HepG2 (cell line): ENCODE measurements around the gene ABCB6. TPM values are rescaled to one million over a fixed set of nuclear protein-coding genes. Genes with fewer than 3 reads are reported as not detected.
A peak's percentile ranks its signal among the peaks of the same experiment; 100 is the strongest.

ENCODE experiments used
- BCLAF1 ChIP-seq: fragments of 450-650 bp; IDR thresholded peaks from 2 replicates; pipeline ENCODE4 v1.6.1; 2017; ENCODE audit warnings: mild to moderate bottlenecking
- BRF2 ChIP-seq: sonication (generic); formaldehyde crosslinking; IDR thresholded peaks from 2 replicates; pipeline ENCODE4 v1.8.1; 2022; ENCODE audit warnings: mild to moderate bottlenecking, missing genetic modification reagents
- FOXK2 ChIP-seq: fragments of 450-650 bp; IDR thresholded peaks from 2 replicates; pipeline ENCODE4 v1.6.1; 2016
- MTA1 ChIP-seq: sonication (generic); formaldehyde crosslinking; IDR thresholded peaks from 2 replicates; pipeline ENCODE4 v1.4.0; 2020; ENCODE audit warnings: missing genetic modification reagents, mild to moderate bottlenecking, borderline replicate concordance
- NCOA2 ChIP-seq: sonication (generic); formaldehyde crosslinking; IDR thresholded peaks from 2 replicates; pipeline ENCODE4 v1.8.0; 2022; ENCODE audit warnings: inconsistent platforms
- RBM22 ChIP-seq: fragments of 200-400 bp; formaldehyde crosslinking; optimal IDR thresholded peaks from 2 replicates; pipeline ENCODE3; 2017; ENCODE audit warnings: mild to moderate bottlenecking, low read length, moderate library complexity
- RFXANK ChIP-seq: IDR thresholded peaks from 2 replicates; pipeline ENCODE4 v1.6.1; 2016
- RFXAP ChIP-seq: sonication (generic); formaldehyde crosslinking; IDR thresholded peaks from 2 replicates; pipeline ENCODE4 v1.4.0; 2020; ENCODE audit warnings: missing genetic modification reagents, borderline replicate concordance
- SNAPC2 ChIP-seq: sonication (generic); formaldehyde crosslinking; IDR thresholded peaks from 2 replicates; pipeline ENCODE4 v1.8.1; 2022; ENCODE audit warnings: mild to moderate bottlenecking, missing genetic modification reagents
- SRSF1 ChIP-seq: fragments of 200-400 bp; formaldehyde crosslinking; optimal IDR thresholded peaks from 2 replicates; pipeline ENCODE3; 2017; ENCODE audit warnings: mild to moderate bottlenecking, low read depth, low read length, moderate library complexity
- THAP8 ChIP-seq: sonication (generic); formaldehyde crosslinking; IDR thresholded peaks from 2 replicates; pipeline ENCODE4 v1.5.1; 2020; ENCODE audit warnings: missing genetic modification reagents, mild to moderate bottlenecking, borderline replicate concordance
- ZNF513 ChIP-seq: sonication (generic); formaldehyde crosslinking; conservative IDR thresholded peaks from 2 replicates; pipeline ENCODE4 v1.5.0; 2020; ENCODE audit warnings: missing genetic modification reagents
- ZNF557 ChIP-seq: sonication (generic); formaldehyde crosslinking; IDR thresholded peaks from 2 replicates; pipeline ENCODE4 v1.4.0; 2020; ENCODE audit warnings: missing genetic modification reagents
- ZNF781 ChIP-seq: sonication (generic); formaldehyde crosslinking; IDR thresholded peaks from 2 replicates; pipeline ENCODE4 v1.5.1; 2020; ENCODE audit warnings: borderline replicate concordance, mild to moderate bottlenecking, missing genetic modification reagents; ENCODE audit errors: not compliant biosample characterization
- ZNF83 ChIP-seq: sonication (generic); formaldehyde crosslinking; IDR thresholded peaks from 2 replicates; pipeline ENCODE4 v1.4.0; 2020; ENCODE audit warnings: missing genetic modification reagents, mild to moderate bottlenecking, borderline replicate concordance
- polyA plus RNA-seq, 8 experiments: library from polyadenylated mRNA; depleted of rRNA in 3 of 8; stranded (reverse) in 7 of 8; unstranded in 1 of 8; fragments of >200 nt; fragmentation: Illumina TruSeq in 4 of 8; extraction: Trizol in 4 of 8; gene quantifications; 2 replicates each; pipeline versions ENCODE4 v1.2.1 to v1.2.3, GENCODE V29; 2011 to 2016; ENCODE audit warnings: low read depth in 4 of 8, missing spikeins in 1 of 8, mixed read lengths in 1 of 8; ENCODE audit not compliant: insufficient read depth in 1 of 8
- total RNA-seq, 5 experiments: library from RNA; depleted of rRNA; stranded (reverse); fragments of >200 nt; fragmentation: Illumina TruSeq; extraction: Trizol; gene quantifications; 2 replicates each; pipeline ENCODE4 v1.2.3, GENCODE V29; 2016; ENCODE audit warnings: low read depth in 1 of 5
- TF ChIP-seq, protein P1 (sequence below): sonication (generic); formaldehyde crosslinking; IDR thresholded peaks from 2 replicates; pipeline ENCODE4 v1.5.1; 2020; ENCODE audit warnings: missing genetic modification reagents, mild to moderate bottlenecking, borderline replicate concordance
- TF ChIP-seq, protein P2 (sequence below): sonication (generic); formaldehyde crosslinking; IDR thresholded peaks from 2 replicates; pipeline ENCODE4 v1.4.0; 2020; ENCODE audit warnings: mild to moderate bottlenecking, low read depth, missing genetic modification reagents

Gene ABCB6
- total and polyA plus RNA-seq, 2 of the 13 experiments (the other 11 are each of a cell fraction or from before 2014, with no cell fraction given), result 91.1 to 137 TPM

DNA sequence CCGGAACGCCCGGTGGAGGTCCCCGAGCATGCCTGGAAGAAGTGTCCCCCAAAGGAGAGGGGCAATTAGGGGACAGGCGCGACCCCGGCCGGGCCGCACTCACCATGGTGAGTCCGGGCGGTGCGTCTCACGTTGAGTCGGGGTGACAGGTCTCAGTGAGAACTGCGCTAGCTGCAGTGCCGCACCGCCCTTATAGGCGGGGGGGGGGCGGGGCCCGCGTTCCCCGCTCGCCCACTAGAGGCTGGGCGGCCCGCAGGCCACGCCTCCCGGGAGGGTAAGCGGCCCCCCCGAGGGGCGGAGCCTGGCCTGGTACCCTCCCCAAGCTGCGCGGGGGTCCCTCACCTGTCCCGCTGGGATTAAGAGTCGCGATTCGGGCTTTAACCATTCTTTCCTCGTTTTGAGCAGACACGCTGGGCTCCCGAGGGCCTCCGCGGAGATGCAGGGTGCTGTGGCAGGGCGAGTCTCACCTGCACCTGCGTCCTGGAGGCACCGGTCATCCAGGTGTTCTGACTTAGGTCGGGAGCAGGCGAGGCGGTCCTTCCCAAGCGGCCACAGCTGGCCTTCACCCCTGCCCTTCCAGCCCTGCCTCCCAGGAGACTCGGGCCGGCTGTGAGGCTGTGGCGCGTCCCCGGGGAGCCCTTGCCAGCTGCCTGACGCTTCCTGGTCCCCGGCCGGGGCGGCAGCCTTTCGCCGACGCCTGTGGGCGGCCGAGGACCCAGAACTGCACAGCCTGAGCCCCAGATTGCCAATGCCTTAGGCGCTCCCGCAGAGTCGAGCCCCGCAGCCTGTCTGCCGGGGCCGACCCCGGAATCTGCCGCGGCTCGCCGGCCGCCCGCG lies 35.2 kb upstream of the ABCB6 start, which contains the start of gene TUBA4A (continued):
- no peak for TF ChIP-seq BCLAF1
- TF ChIP-seq ZNF781 (CRISPR knock-in tag), result peak; percentile 49
- TF ChIP-seq RFXANK, result no peak
- peak; percentile 5; the same call in 1 of the 2 replicates for TF ChIP-seq NCOA2
- no peak for TF ChIP-seq FOXK2
- no peak for TF ChIP-seq ZNF513
- TF ChIP-seq, protein P1, sequence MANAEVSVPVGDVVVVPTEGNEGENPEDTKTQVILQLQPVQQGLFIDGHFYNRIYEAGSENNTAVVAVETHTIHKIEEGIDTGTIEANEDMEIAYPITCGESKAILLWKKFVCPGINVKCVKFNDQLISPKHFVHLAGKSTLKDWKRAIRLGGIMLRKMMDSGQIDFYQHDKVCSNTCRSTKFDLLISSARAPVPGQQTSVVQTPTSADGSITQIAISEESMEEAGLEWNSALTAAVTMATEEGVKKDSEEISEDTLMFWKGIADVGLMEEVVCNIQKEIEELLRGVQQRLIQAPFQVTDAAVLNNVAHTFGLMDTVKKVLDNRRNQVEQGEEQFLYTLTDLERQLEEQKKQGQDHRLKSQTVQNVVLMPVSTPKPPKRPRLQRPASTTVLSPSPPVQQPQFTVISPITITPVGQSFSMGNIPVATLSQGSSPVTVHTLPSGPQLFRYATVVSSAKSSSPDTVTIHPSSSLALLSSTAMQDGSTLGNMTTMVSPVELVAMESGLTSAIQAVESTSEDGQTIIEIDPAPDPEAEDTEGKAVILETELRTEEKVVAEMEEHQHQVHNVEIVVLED (CRISPR knock-in tag), result peak; percentile 64
- no peak for TF ChIP-seq THAP8 (CRISPR knock-in tag)
- no peak for TF ChIP-seq RBM22
- TF ChIP-seq MTA1, result peak; percentile 59; the same call in 1 of the 2 replicates
- TF ChIP-seq BRF2 (CRISPR knock-in tag), result peak; percentile 65; the same call in 1 of the 2 replicates
- TF ChIP-seq ZNF83 (CRISPR knock-in tag), result no peak
- TF ChIP-seq, protein P2, sequence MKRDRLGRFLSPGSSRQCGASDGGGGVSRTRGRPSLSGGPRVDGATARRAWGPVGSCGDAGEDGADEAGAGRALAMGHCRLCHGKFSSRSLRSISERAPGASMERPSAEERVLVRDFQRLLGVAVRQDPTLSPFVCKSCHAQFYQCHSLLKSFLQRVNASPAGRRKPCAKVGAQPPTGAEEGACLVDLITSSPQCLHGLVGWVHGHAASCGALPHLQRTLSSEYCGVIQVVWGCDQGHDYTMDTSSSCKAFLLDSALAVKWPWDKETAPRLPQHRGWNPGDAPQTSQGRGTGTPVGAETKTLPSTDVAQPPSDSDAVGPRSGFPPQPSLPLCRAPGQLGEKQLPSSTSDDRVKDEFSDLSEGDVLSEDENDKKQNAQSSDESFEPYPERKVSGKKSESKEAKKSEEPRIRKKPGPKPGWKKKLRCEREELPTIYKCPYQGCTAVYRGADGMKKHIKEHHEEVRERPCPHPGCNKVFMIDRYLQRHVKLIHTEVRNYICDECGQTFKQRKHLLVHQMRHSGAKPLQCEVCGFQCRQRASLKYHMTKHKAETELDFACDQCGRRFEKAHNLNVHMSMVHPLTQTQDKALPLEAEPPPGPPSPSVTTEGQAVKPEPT (CRISPR knock-in tag), result no peak
- TF ChIP-seq RFXAP, result peak; percentile 84
- peak; percentile 16; the same call in 1 of the 2 replicates for TF ChIP-seq ZNF557
- peak; percentile 78 for TF ChIP-seq SRSF1
- peak; percentile 38; the same call in 1 of the 2 replicates for TF ChIP-seq SNAPC2
